Muscle layer of colon (tissue), 2 donors: ENCODE data around the gene C3orf18.

ENCODE experiments used
- H3K27ac ChIP-seq: one replicate; pipeline ENCODE4 v1.7.0; 2013; ENCODE audit warnings: low read depth, mild to moderate bottlenecking, low read length, moderate library complexity
- H3K27me3 ChIP-seq, 2 donors: one replicate each; pipeline ENCODE4 v1.7.0; 2013; ENCODE audit warnings: low read length in 2 of 2, mild to moderate bottlenecking in 2 of 2; ENCODE audit not compliant: insufficient read depth in 2 of 2, control insufficient read depth in 1 of 2
- H3K36me3 ChIP-seq: one replicate; pipeline ENCODE4 v1.7.0; 2013; ENCODE audit warnings: mild to moderate bottlenecking, low read length; ENCODE audit not compliant: insufficient read depth
- H3K4me1 ChIP-seq: one replicate; pipeline ENCODE4 v1.7.0; 2013; ENCODE audit warnings: mild to moderate bottlenecking, low read length; ENCODE audit not compliant: insufficient read depth
- H3K4me3 ChIP-seq, 2 donors: one replicate each; pipeline ENCODE4 v1.7.0; 2013; ENCODE audit warnings: low read length in 2 of 2, low read depth in 1 of 2, mild to moderate bottlenecking in 1 of 2, moderate library complexity in 1 of 2
- H3K9ac ChIP-seq: one replicate; pipeline ENCODE4 v1.7.0; 2013; ENCODE audit warnings: low read length
- H3K9me3 ChIP-seq: one replicate; pipeline ENCODE4 v1.7.0; 2013; ENCODE audit warnings: mild to moderate bottlenecking, low read length
- donor health status: abdominal sarcoma.
- donor health status: Adenocarcinoma of cecum.

The C3orf18 gene

GRCh38 chr3:50600841-50601591 lies 33.5 kb upstream of the C3orf18 start:
- H3K36me3 ChIP-seq = no peaks in the 10 kb centered on the region
- H3K9me3 ChIP-seq = no peaks in the 10 kb centered on the region
- peak overlapping the region in 1 of 2 donors; percentile 29 for H3K4me3 ChIP-seq
- no peaks in the 10 kb centered on the region for H3K27me3 ChIP-seq
- peak overlapping the region; percentile 36 for H3K9ac ChIP-seq
- peak overlapping the region; percentile 86 for H3K27ac ChIP-seq
- peaks cover 57% of the 10 kb centered on the region for H3K4me1 ChIP-seq

GRCh38 chr3:50600141-50600753 lies 32.7 kb upstream of the C3orf18 start:
- no peak overlapping the region for H3K9ac ChIP-seq
- no peak overlapping the region for H3K4me3 ChIP-seq
- H3K36me3 ChIP-seq = no peaks in the 10 kb centered on the region
- H3K27me3 ChIP-seq = no peaks in the 10 kb centered on the region
- peak overlapping the region; percentile 86 for H3K27ac ChIP-seq
- no peaks in the 10 kb centered on the region for H3K9me3 ChIP-seq
- H3K4me1 ChIP-seq = peaks cover 51% of the 10 kb centered on the region

DNA sequence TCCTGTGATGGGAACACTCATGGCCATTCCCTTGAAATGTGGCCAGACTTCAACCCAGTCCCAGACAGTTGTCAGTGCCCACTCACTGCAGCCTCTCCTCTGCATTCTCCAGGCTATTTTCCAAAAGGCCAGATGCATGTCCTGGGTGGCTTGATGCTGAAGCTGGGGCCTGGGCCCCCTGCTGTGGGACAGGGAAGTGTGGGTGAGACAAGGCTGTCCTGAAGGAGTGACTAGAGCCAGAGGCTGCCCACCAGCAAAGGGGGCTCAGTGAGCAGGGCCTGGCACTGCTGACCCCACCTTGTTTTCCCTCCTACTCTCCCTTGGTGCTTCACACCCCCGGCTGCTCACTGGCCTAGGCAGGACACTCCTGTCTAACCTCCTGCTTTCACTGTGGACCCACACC lies 32.2 kb upstream of the C3orf18 start:
- Histone ChIP-seq H3K4me3 (no peak overlapping the region), H3K27me3 (no peaks in the 10 kb centered on the region), H3K4me1 (peaks cover 51% of the 10 kb centered on the region), H3K36me3 (no peaks in the 10 kb centered on the region), H3K27ac (peak overlapping the region; percentile 86), H3K9me3 (no peaks in the 10 kb centered on the region), H3K9ac (no peak overlapping the region)

DNA sequence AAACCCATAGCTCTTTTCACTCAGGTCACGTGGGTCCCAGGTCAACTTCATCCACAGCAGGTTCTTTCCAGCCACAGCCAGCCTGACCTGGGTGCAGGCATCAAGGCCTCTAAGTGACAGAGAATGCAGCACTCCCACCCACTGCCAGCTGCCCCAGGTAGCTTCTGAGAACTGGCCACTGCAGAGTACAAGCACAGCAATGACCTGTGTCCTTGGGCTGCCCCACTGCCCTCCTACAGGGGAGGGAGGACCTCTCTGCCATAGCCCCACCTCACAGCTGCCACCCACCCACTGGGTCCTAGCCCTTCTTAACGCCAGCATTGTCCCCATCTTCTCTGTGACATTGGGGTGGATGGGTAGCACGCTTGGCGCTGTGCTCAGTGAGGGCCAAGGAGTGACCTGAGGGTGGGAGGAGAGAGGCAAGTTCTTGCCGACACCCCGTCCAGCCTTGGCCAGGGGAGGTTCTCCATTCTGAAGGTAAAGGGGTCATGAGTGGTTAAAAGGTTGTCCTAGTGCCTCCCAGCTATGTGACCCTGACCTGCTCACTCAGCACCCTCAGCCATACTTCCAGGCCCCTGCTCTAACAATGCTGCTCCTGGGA lies 31.7 kb upstream of the C3orf18 start:
- H3K9ac ChIP-seq = no peak overlapping the region
- H3K27ac ChIP-seq = peak overlapping the region; percentile 86
- no peaks in the 10 kb centered on the region for H3K9me3 ChIP-seq
- H3K4me1 ChIP-seq = peaks cover 51% of the 10 kb centered on the region
- H3K36me3 ChIP-seq = no peaks in the 10 kb centered on the region
- no peaks in the 10 kb centered on the region for H3K27me3 ChIP-seq
- no peak overlapping the region for H3K4me3 ChIP-seq

DNA sequence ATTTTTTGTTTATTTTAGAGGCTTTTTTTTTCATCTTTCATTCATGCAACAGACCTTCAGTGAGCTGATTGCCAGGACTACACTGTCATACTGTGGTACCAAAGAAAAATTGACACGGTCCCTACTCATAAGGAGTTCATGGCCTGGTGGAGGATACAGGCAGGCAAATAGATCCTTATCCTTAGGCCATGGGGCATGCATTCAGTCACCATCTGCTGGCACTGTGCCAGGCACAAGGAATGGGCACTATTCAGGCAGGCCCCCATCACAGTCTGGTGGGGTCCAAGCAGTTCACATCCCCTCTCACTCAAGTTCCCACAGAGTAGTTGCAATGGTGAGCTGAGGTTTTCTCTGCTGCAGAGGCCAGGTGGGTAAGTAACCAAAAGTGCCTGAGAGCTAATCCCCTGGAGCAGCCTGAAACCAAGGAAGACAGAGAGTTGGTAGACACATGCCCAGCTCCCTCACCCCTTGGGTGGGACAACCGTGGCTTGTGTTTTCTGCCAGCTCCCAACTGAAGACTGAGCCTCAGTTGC lies 26.8 kb upstream of the C3orf18 start:
- H3K36me3 ChIP-seq = no peaks in the 10 kb centered on the region

DNA sequence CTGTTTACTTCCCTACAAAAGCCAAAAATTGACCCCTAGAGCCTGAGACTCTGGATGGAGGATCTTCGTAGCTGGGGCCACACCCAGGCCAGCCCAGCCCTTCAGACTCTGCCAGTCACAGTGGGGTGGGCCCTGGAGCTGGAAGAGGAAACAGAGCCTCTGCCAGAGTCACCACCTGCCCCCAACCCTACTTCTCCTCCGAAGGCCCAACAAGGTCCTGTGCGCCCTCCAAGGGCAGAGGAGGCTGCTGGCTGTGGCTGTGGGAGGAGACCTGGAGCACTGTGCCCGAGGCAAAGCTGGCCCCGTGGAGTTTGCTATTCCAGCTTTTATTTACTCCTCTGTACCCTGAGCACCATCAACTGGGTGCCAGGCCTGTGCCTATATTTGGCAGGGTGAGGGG lies 25.0 kb upstream of the C3orf18 start:
- H3K4me3 ChIP-seq = no peak overlapping the region
- no peaks in the 10 kb centered on the region for H3K9me3 ChIP-seq
- H3K4me1 ChIP-seq = peaks cover 19% of the 10 kb centered on the region
- H3K27me3 ChIP-seq = no peaks in the 10 kb centered on the region
- H3K27ac ChIP-seq = no peak overlapping the region
- H3K9ac ChIP-seq = no peak overlapping the region
- H3K36me3 ChIP-seq = no peaks in the 10 kb centered on the region

More for the DNA sequence above, 26.8 kb upstream of the C3orf18 start:
- H3K4me3 ChIP-seq = no peak overlapping the region
- H3K9ac ChIP-seq = no peak overlapping the region
- H3K9me3 ChIP-seq = no peaks in the 10 kb centered on the region
- no peaks in the 10 kb centered on the region for H3K27me3 ChIP-seq
- H3K4me1 ChIP-seq = peaks cover 34% of the 10 kb centered on the region
- H3K27ac ChIP-seq = no peak overlapping the region

DNA sequence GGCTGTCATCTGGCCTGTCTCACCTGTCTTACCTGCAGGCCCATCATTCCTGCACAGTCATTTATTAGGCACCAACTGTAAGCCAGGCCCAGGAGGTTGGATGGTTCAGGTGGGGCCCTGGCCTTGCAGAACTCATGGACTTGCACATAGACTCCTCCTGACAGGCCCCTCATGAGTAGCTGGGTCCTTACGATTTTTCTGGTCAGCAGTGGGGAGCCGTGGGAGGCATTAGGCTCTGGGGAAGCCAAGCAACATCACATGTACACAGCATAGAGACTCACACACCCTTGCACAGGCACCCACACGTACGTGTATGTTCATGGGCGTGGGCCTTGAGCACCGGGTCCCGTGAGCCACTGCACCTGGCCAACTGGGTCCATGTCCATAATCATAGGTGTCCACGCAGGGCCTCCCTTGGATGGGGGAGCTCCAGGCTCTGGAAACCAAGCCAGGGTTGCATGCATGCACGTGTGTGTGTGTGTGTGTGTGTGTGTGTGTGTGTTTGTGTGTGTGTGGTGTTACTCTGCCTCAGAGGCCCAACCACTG lies 23.7 kb upstream of the C3orf18 start:
- no peaks in the 10 kb centered on the region for H3K9me3 ChIP-seq
- H3K9ac ChIP-seq = no peak overlapping the region
- peaks cover 19% of the 10 kb centered on the region for H3K4me1 ChIP-seq
- no peak overlapping the region for H3K4me3 ChIP-seq
- no peak overlapping the region for H3K27ac ChIP-seq
- no peaks in the 10 kb centered on the region for H3K27me3 ChIP-seq
- no peaks in the 10 kb centered on the region for H3K36me3 ChIP-seq

DNA sequence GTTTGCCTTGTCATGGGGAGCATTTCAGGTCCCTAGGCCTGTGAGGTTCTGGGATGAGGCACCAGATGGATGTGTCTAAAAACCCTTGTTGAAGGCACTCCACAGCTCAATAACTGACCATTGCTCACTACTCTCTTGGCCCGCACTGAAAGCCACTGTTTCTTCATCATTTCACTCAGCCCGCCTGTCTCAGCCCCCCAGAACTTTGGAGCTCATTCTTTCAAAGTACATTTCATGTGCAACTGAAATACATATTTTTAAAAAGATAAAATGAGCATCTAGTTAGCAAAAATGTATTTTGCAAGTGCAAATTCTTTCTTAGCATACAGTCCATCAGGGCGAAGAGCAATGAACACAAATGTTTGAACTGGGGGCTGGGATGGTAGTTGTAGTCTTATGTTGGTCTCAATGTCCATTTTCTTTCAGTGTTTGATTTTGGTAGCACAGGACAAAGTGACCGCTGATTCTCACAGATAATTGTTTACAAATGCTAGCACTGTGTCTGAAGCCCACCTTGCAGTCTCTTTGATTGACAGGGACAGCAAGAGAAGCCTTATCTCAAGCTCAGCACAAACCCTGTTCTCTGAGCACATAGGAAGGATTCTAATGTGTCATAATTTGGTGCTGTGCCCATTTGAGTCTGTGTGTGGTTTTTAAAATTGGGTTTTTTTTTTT lies 21.3 kb upstream of the C3orf18 start:
- H3K9ac ChIP-seq = no peak overlapping the region
- H3K36me3 ChIP-seq = no peaks in the 10 kb centered on the region
- no peaks in the 10 kb centered on the region for H3K9me3 ChIP-seq
- no peak overlapping the region for H3K4me3 ChIP-seq
- no peaks in the 10 kb centered on the region for H3K27me3 ChIP-seq
- H3K27ac ChIP-seq = no peak overlapping the region
- peaks cover 19% of the 10 kb centered on the region for H3K4me1 ChIP-seq

GRCh38 chr3:50587806-50588758 lies 20.5 kb upstream of the C3orf18 start:
- H3K4me3 ChIP-seq = no peak overlapping the region
- no peaks in the 10 kb centered on the region for H3K27me3 ChIP-seq
- H3K9ac ChIP-seq = no peak overlapping the region
- no peak overlapping the region for H3K27ac ChIP-seq
- H3K4me1 ChIP-seq = peaks cover 19% of the 10 kb centered on the region
- no peaks in the 10 kb centered on the region for H3K9me3 ChIP-seq
- H3K36me3 ChIP-seq = no peaks in the 10 kb centered on the region

DNA sequence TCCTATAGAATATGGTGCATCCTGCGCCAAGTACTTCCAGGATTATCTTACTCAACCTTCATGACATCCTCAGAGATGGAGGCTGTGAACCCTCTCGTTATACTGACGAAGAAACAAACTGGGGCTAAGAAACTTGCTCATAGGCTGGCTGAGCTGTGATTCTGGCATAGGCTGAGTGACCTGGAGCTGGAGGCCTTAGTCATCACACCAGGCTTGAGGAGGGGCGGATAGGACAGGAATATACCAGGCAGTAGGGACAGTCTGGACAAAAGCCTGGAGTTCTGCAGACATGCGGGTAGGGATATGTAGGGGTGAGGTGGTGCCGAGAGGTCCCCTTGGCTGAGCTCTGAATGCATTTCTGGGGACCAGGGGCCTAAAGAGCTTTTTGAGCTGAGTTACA lies 19.8 kb upstream of the C3orf18 start:
- no peak overlapping the region for H3K27ac ChIP-seq
- H3K4me1 ChIP-seq = peaks cover 13% of the 10 kb centered on the region
- H3K4me3 ChIP-seq = no peak overlapping the region
- peaks cover 2% of the 10 kb centered on the region for H3K36me3 ChIP-seq
- no peak overlapping the region for H3K9ac ChIP-seq
- H3K27me3 ChIP-seq = no peaks in the 10 kb centered on the region
- no peaks in the 10 kb centered on the region for H3K9me3 ChIP-seq
